Breast epithelium (tissue), 4 donors: ENCODE measurements around the gene SAFB2. TPM values are rescaled to one million over a fixed set of nuclear protein-coding genes. Genes with fewer than 3 reads are reported as not detected.

Experiments used
- DNase-seq, 2 donors: peaks; one replicate each; pipeline ENCODE4 v3.0.0-alpha.2; 2019; ENCODE audit warnings: low spot score in 2 of 2
- H3K27ac ChIP-seq, 2 donors: fragments of 200-600 bp; sonication (generic) in 1 of 2; one replicate each; pipeline ENCODE4 v1.5.1; 2016 to 2019; ENCODE audit warnings: mild to moderate bottlenecking in 1 of 2
- H3K27me3 ChIP-seq, 2 donors: fragments of 200-600 bp; sonication (generic) in 1 of 2; one replicate each; pipeline versions ENCODE4 v1.5.1 to v1.6.0; 2017 to 2019; ENCODE audit warnings: control low read depth in 1 of 2, mild to moderate bottlenecking in 1 of 2
- H3K36me3 ChIP-seq: fragments of 200-600 bp; one replicate; pipeline ENCODE4 v1.5.1; 2019
- H3K4me1 ChIP-seq, 2 donors: fragments of 200-600 bp; sonication (generic); one replicate each; pipeline ENCODE4 v1.5.1; 2016 to 2019; ENCODE audit warnings: control low read depth in 1 of 2
- H3K4me3 ChIP-seq, 3 donors: fragments of 200-600 bp; sonication (generic); 1 replicate in 2 of 3; 2 replicates in 1 of 3; pipeline ENCODE4 v1.5.1; 2016 to 2019; ENCODE audit warnings: mild to moderate bottlenecking in 3 of 3, moderate library complexity in 2 of 3
- H3K9me3 ChIP-seq, 2 donors: fragments of 200-600 bp; sonication (generic) in 1 of 2; one replicate each; pipeline ENCODE4 v1.5.1; 2016 to 2019; ENCODE audit warnings: control low read depth in 1 of 2
- POLR2A ChIP-seq: fragments of 450-650 bp; IDR thresholded peaks from one replicate; pipeline ENCODE4 v1.6.1; 2016; ENCODE audit warnings: antibody characterized with exemption, mild to moderate bottlenecking, moderate library complexity
- POLR2AphosphoS5 ChIP-seq, 3 donors: sonication (generic); formaldehyde crosslinking; IDR thresholded peaks; one replicate each; pipeline ENCODE4 v1.6.1; 2017; ENCODE audit warnings: antibody characterized with exemption in 3 of 3
- intact Hi-C: fragments of 100-400 bp; cut with DNase I; formaldehyde crosslinking; loops from one replicate; pipeline ENCODE4 v1.15.1; 2023; ENCODE audit warnings: low total_unique reads
- total RNA-seq, 3 donors: library from RNA; depleted of rRNA; stranded (reverse); fragments of >200 nt; gene quantifications; one replicate each; pipeline ENCODE4 v1.1.0, GENCODE V29; 2016
- TF ChIP-seq, protein P1 (sequence below), 3 donors: fragments of 450-650 bp; IDR thresholded peaks; one replicate each; pipeline ENCODE4 v1.5.1; 2016 to 2017; ENCODE audit warnings: antibody characterized with exemption in 3 of 3, mild to moderate bottlenecking in 3 of 3, moderate library complexity in 3 of 3

SAFB2 gene
- total RNA-seq: 10 to 100 TPM; 46.4 to 68.8 (median 62.1) TPM

GRCh38 chr19:5622465-5623396 lies at the start of gene SAFB2, which contains the start of gene SAFB:
Gene SAFB2, minus strand, starts transcription at chr19:5622776. Its CDS starts 61 bp downstream, at chr19:5622715.
Gene SAFB, plus strand, starts transcription at chr19:5623083. Its CDS starts 123 bp downstream, at chr19:5623206.
- intact Hi-C loops: no loop called here
- TF ChIP-seq, protein P1, sequence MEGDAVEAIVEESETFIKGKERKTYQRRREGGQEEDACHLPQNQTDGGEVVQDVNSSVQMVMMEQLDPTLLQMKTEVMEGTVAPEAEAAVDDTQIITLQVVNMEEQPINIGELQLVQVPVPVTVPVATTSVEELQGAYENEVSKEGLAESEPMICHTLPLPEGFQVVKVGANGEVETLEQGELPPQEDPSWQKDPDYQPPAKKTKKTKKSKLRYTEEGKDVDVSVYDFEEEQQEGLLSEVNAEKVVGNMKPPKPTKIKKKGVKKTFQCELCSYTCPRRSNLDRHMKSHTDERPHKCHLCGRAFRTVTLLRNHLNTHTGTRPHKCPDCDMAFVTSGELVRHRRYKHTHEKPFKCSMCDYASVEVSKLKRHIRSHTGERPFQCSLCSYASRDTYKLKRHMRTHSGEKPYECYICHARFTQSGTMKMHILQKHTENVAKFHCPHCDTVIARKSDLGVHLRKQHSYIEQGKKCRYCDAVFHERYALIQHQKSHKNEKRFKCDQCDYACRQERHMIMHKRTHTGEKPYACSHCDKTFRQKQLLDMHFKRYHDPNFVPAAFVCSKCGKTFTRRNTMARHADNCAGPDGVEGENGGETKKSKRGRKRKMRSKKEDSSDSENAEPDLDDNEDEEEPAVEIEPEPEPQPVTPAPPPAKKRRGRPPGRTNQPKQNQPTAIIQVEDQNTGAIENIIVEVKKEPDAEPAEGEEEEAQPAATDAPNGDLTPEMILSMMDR (IDR thresholded peaks at IDR 0.05): peak in 1 of 3 donors; percentile 13
- TF ChIP-seq POLR2A: peak; percentile 95
- TF ChIP-seq POLR2AphosphoS5 (IDR thresholded peaks at IDR 0.05): peak; percentile 87 to 99 (median 90)
- Histone ChIP-seq H3K4me1 (peaks cover 0 to 33% of the 10 kb centered on the region in 2 donors), H3K4me3 (peak within 1 kb of the TSS; percentile 88 to 99 (median 99)), H3K9me3 (no peaks in the 10 kb centered on the region), H3K36me3 (no peaks in the 10 kb centered on the region), H3K27me3 (no peaks in the 10 kb centered on the region), H3K27ac (peak within 1 kb of the TSS; percentile 95 to 98)
- DNase-seq: peak; percentile 99

DNA sequence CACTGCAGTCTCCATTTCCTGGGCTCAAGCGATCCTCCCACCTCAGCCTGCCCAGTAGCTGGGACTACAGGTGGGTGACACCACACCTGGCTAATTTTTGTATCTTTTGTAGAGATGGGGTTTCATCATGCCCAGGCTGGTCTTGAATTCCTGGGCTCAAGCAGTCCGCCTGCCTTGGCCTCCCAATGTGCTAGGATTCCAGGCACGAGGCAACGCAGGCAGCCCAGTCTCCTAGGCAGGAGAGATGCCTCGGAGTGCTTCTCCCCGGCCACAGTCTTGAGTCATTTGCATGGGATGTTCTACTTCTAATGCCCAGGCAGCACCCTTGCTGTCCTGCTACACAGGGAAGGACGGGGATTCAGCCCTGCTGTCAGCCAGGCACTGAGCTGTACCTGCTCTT lies 49.0 kb upstream of the SAFB2 start:
- Histone ChIP-seq H3K27me3 (no peaks in the 10 kb centered on the region), H3K36me3 (no peaks in the 10 kb centered on the region), H3K4me1 (no peaks in the 10 kb centered on the region), H3K9me3 (no peaks in the 10 kb centered on the region), H3K27ac (no peak overlapping the region), H3K4me3 (no peak overlapping the region)
- no peak for DNase-seq
- no peak for TF ChIP-seq POLR2AphosphoS5 (IDR thresholded peaks at IDR 0.05)
- no peak for TF ChIP-seq POLR2A
- TF ChIP-seq, protein P1 (IDR thresholded peaks at IDR 0.05): no peak
- intact Hi-C loops: no loop called here

- H3K4me1 ChIP-seq: no peaks in the 10 kb centered on the region
- no peak overlapping the region for H3K4me3 ChIP-seq
- no peaks in the 10 kb centered on the region for H3K9me3 ChIP-seq
- DNase-seq: no peak
- intact Hi-C loops: no loop called here
- H3K36me3 ChIP-seq: peaks cover 3% of the 10 kb centered on the region
- no peak overlapping the region for H3K27ac ChIP-seq
- no peak for TF ChIP-seq POLR2AphosphoS5 (IDR thresholded peaks at IDR 0.05)
- TF ChIP-seq, protein P1 (IDR thresholded peaks at IDR 0.05): no peak
- no peak for TF ChIP-seq POLR2A
- no peaks in the 10 kb centered on the region for H3K27me3 ChIP-seq
These were observed 46.6 kb upstream of the SAFB2 start for GRCh38 chr19:5669212-5669611.

DNA sequence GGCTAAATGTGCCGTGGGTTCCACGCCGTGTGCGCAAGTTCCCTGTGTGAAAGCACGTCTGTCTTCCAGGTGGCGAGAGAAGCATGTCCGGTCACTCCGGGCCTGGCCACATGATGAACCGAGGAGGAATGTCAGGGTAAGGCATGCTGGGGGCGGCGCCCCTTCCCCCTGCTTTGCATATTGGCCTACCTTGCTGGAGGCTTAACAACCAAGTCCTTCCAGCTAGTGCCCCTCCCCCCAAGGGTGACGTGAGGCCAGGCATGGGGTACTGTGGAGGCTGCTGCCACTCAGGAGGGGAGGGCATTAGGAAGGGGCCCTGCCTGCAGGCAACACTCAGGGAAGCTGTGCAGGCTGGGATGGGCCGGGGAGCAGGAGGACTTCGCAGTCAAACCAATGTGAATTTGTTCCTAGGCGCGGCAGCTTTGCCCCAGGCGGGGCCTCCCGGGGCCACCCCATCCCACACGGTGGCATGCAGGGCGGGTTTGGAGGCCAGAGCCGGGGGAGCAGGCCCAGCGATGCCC lies 45.2 kb upstream of the SAFB2 start:
- no peak for DNase-seq
- Histone ChIP-seq H3K36me3 (peaks cover 10% of the 10 kb centered on the region), H3K27ac (no peak overlapping the region), H3K4me1 (no peaks in the 10 kb centered on the region), H3K4me3 (no peak overlapping the region), H3K27me3 (no peaks in the 10 kb centered on the region), H3K9me3 (no peaks in the 10 kb centered on the region)
- TF ChIP-seq POLR2A (no peak), POLR2AphosphoS5 (IDR thresholded peaks at IDR 0.05) (no peak)
- TF ChIP-seq, protein P1 (IDR thresholded peaks at IDR 0.05): no peak
- intact Hi-C loops: no loop called here
